ENCODE results near the gene EFCAB6.

GRCh38 chr22:43639228-43639948 is 172.7 kb downstream of the EFCAB6 start:
- no peak for TF ChIP-seq POLR2A (IDR thresholded peaks at IDR 0.05)
- TF ChIP-seq CTCF (IDR thresholded peaks at IDR 0.05) = no peak

All from Peyer's patch (tissue), 4 donors.